Transverse colon (tissue), 4 donors: ENCODE measurements around the gene HHIPL1. TPM values are rescaled to one million over a fixed set of nuclear protein-coding genes. Genes with fewer than 3 reads are reported as not detected.

Experiments used
- DNase-seq: peaks from one replicate; pipeline ENCODE4 v3.0.0-alpha.2; 2019
- H3K27ac ChIP-seq, 4 donors: fragments of 200-600 bp; sonication (generic); 2 replicates each; pipeline ENCODE4 v1.5.1; 2016 to 2018; ENCODE audit warnings: inconsistent platforms in 4 of 4
- H3K27me3 ChIP-seq: fragments of 200-600 bp; sonication (generic); 2 replicates; pipeline ENCODE4 v1.5.1; 2017; ENCODE audit warnings: inconsistent platforms
- H3K36me3 ChIP-seq, 4 donors: fragments of 200-600 bp; sonication (generic); 2 replicates each; pipeline ENCODE4 v1.5.1; 2017 to 2019; ENCODE audit warnings: inconsistent platforms in 4 of 4
- H3K4me1 ChIP-seq, 4 donors: fragments of 200-600 bp; sonication (generic); 2 replicates each; pipeline ENCODE4 v1.5.1; 2017 to 2020; ENCODE audit warnings: inconsistent platforms in 4 of 4
- H3K4me3 ChIP-seq, 4 donors: fragments of 200-600 bp; sonication (generic); 1 replicate in 1 of 4; 2 replicates in 3 of 4; pipeline versions ENCODE4 v1.5.1 to v1.6.1; 2017 to 2019; ENCODE audit warnings: inconsistent platforms in 4 of 4
- H3K9me3 ChIP-seq, 2 donors: fragments of 200-600 bp; sonication (generic); 2 replicates each; pipeline ENCODE4 v1.5.1; 2017 to 2019; ENCODE audit warnings: inconsistent platforms in 2 of 2
- EP300 ChIP-seq: sonication (generic); formaldehyde crosslinking; IDR thresholded peaks from one replicate; pipeline ENCODE4 v1.6.1; 2017; ENCODE audit warnings: antibody characterized with exemption, low read depth
- POLR2A ChIP-seq: fragments of 450-650 bp; IDR thresholded peaks from one replicate; pipeline ENCODE4 v1.6.1; 2016; ENCODE audit warnings: antibody characterized with exemption, mild to moderate bottlenecking, moderate library complexity
- POLR2AphosphoS5 ChIP-seq, 3 donors: sonication (generic); formaldehyde crosslinking; IDR thresholded peaks; one replicate each; pipeline ENCODE4 v1.6.1; 2016; ENCODE audit warnings: antibody characterized with exemption in 3 of 3
- WGBS, 2 donors: methylation state at CpG; one replicate each; pipeline ENCODE4 v1.1.5; 2018; ENCODE audit warnings: low coverage in 1 of 2; 5-methylcytosine and 5-hydroxymethylcytosine counted together
- in situ Hi-C, 4 donors: fragments of 200-750 bp; cut with MboI; loops; one replicate each; pipeline versions ENCODE4 v1.15.0 to v1.15.1; 2017; ENCODE audit warnings: low sequenced_read_pairs in 3 of 4, low pct_ligation_motif_present in 1 of 4, low pct_unique_long_range_greater_than_20kb in 1 of 4
- intact Hi-C: fragments of 100-400 bp; cut with DNase I; formaldehyde crosslinking; loops from one replicate; pipeline ENCODE4 v1.15.1; 2023; ENCODE audit warnings: low total_unique reads
- total RNA-seq, 4 donors: library from RNA; depleted of rRNA; stranded (reverse); fragments of >200 nt; gene quantifications; one replicate each; pipeline ENCODE4 v1.1.0, GENCODE V29; 2016
- TF ChIP-seq, protein P1 (sequence below), 5 experiments: fragments of 200-600 bp in 3 of 5; fragments of 450-650 bp in 2 of 5; sonication (generic) in 3 of 5; IDR thresholded peaks; 1 replicate in 2 of 5; 2 replicates in 3 of 5; pipeline ENCODE4 v1.5.1; 2016 to 2017; ENCODE audit warnings: antibody characterized with exemption in 5 of 5, inconsistent platforms in 3 of 5, mild to moderate bottlenecking in 2 of 5, moderate library complexity in 1 of 5

HHIPL1 gene
- total RNA-seq, 4 donors from 2014 or later = 0.40 to 31.0 (median 0.87) TPM

- Histone ChIP-seq H3K4me1 (peaks cover 9 to 14% (median 12%) of the 10 kb centered on the region in 4 donors), H3K27ac (no peak overlapping the region), H3K9me3 (no peaks in the 10 kb centered on the region), H3K36me3 (no peaks in the 10 kb centered on the region), H3K27me3 (peaks cover 6% of the 10 kb centered on the region), H3K4me3 (no peak overlapping the region)
- no peak for TF ChIP-seq POLR2AphosphoS5 (IDR thresholded peaks at IDR 0.05)
- no peak for DNase-seq
- 78% methylated on average over 4 to 8 of the region's 8 CpGs for WGBS, 2 donors
- in situ Hi-C loops (no loop called here), intact Hi-C loops (no loop called here)
Measured at GRCh38 chr14:99679543-99679942, 34.6 kb downstream of the HHIPL1 start.

- in situ Hi-C loops (no loop called here), intact Hi-C loops (loop anchor here (5.0 kb wide), 2 partner anchors 207 to 222 kb away; no protein-coding TSS in a partner anchor)
- Histone ChIP-seq H3K4me3 (no peak overlapping the region), H3K4me1 (peaks cover 12 to 16% (median 15%) of the 10 kb centered on the region in 4 donors), H3K27ac (no peak overlapping the region), H3K27me3 (peaks cover 9% of the 10 kb centered on the region), H3K36me3 (no peaks in the 10 kb centered on the region), H3K9me3 (no peaks in the 10 kb centered on the region)
- TF ChIP-seq POLR2AphosphoS5 (IDR thresholded peaks at IDR 0.05) (no peak), EP300 (no peak), POLR2A (no peak)
- TF ChIP-seq, protein P1, sequence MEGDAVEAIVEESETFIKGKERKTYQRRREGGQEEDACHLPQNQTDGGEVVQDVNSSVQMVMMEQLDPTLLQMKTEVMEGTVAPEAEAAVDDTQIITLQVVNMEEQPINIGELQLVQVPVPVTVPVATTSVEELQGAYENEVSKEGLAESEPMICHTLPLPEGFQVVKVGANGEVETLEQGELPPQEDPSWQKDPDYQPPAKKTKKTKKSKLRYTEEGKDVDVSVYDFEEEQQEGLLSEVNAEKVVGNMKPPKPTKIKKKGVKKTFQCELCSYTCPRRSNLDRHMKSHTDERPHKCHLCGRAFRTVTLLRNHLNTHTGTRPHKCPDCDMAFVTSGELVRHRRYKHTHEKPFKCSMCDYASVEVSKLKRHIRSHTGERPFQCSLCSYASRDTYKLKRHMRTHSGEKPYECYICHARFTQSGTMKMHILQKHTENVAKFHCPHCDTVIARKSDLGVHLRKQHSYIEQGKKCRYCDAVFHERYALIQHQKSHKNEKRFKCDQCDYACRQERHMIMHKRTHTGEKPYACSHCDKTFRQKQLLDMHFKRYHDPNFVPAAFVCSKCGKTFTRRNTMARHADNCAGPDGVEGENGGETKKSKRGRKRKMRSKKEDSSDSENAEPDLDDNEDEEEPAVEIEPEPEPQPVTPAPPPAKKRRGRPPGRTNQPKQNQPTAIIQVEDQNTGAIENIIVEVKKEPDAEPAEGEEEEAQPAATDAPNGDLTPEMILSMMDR (IDR thresholded peaks at IDR 0.05) = no peak
- 59% methylated on average over 5 of the region's 5 CpGs; no CpG with 5 or more reads in 1 of the 2 donors for WGBS, 2 donors
- no peak for DNase-seq
Measured at GRCh38 chr14:99679996-99680395, 35.1 kb downstream of the HHIPL1 start.

DNA sequence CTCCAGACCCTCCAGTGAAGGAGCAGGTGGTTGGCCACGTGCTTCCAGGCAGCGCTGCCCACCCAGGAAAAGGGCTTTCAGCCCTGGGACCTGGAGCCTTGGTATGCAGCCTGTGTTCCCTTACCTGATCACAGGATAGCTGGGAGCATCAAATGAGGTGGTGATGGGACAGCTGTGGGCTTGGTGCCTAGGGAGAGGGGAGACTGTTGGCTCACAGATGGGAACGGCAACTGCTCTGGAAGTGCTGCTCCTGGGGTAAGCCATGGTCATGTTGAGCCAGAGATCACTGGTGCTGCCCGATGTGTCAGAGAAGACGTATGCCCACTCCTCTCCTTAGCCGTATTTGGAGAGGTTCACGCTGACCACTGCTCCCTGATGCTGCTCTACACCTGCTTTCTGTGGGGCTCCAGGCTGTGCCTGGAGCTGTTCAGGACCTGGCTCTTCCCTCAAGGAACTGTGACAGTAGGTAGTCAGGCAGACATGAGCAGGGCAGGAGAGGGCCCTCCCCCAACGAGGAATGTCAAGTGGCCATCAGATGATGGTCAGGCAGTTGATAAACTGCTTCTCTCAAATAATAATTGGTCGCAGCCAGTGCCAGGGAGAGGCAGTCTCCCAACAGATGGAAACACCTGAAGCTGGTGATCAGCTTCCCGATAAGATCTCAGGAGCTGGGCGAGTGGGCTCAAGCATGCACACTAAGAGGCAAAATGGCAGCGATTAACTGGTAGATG lies 36.3 kb downstream of the HHIPL1 start:
- Histone ChIP-seq H3K4me3 (no peak overlapping the region), H3K4me1 (peaks cover 12 to 16% (median 15%) of the 10 kb centered on the region in 4 donors), H3K36me3 (no peaks in the 10 kb centered on the region), H3K9me3 (no peaks in the 10 kb centered on the region), H3K27ac (no peak overlapping the region), H3K27me3 (peaks cover 19% of the 10 kb centered on the region)
- in situ Hi-C loops (no loop called here), intact Hi-C loops (loop anchor here (5.0 kb wide), 2 partner anchors 206 to 221 kb away; no protein-coding TSS in a partner anchor)
- WGBS, 2 donors = 81% methylated on average over 12 of the region's 12 CpGs; no CpG with 5 or more reads in 1 of the 2 donors
- no peak for TF ChIP-seq POLR2A
- TF ChIP-seq EP300 = no peak
- TF ChIP-seq, protein P1 (IDR thresholded peaks at IDR 0.05) = no peak
- no peak for TF ChIP-seq POLR2AphosphoS5 (IDR thresholded peaks at IDR 0.05)
- no peak for DNase-seq

DNA sequence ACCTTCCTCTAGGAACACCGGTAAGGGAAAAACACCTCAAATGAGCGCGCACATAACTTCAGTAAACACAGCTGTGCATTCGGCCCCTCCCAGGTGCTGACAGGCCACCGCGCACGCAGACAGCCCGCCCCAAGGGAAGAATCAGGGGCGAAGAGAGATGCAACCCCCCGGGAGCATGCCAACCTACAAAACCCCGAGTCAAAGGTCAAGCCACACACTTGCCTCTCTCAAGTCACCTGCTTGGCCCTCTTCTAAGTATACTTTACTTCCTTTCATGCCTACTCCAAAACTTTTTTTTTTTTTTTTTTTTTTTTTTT lies 36.9 kb downstream of the HHIPL1 start:
- no peak for DNase-seq
- H3K36me3 ChIP-seq = no peaks in the 10 kb centered on the region
- in situ Hi-C loops = no loop called here
- H3K27me3 ChIP-seq = peaks cover 20% of the 10 kb centered on the region
- H3K27ac ChIP-seq = no peak overlapping the region
- no peak for TF ChIP-seq EP300
- TF ChIP-seq, protein P1 (IDR thresholded peaks at IDR 0.05) = no peak
- no peak for TF ChIP-seq POLR2A
- TF ChIP-seq POLR2AphosphoS5 (IDR thresholded peaks at IDR 0.05) = no peak
- intact Hi-C loops = loop anchor here (5.0 kb wide), 2 partner anchors 206 to 221 kb away; no protein-coding TSS in a partner anchor
- 24 to 52% methylated on average over 3 to 11 of the region's 11 CpGs for WGBS, 2 donors
- H3K4me3 ChIP-seq = no peak overlapping the region
- no peaks in the 10 kb centered on the region for H3K9me3 ChIP-seq
- peaks cover 12 to 16% (median 15%) of the 10 kb centered on the region in 4 donors for H3K4me1 ChIP-seq
